HG03280 (cell line): ENCODE results near the gene GALNTL6.
"Not testable (repeated sequence)": the region's sequence is repeated elsewhere in the genome, so short reads cannot be mapped to it uniquely, and the experiment has no call there.

Source experiments
- ATAC-seq: cut with Tn5 transposase; IDR thresholded peaks from one replicate; pipeline ENCODE4 v1.9.1; 2021; ENCODE audit warnings: mild to moderate bottlenecking, moderate library complexity; ENCODE audit not compliant: unreplicated experiment

GALNTL6 gene

GRCh38 chr4:172708184-172708583 lies 895.0 kb downstream of the GALNTL6 start:
- no peak for ATAC-seq

- ATAC-seq: no peak
These were observed 896.2 kb downstream of the GALNTL6 start for GRCh38 chr4:172709376-172709775.

- ATAC-seq: no peak
These were observed 903.1 kb downstream of the GALNTL6 start for GRCh38 chr4:172716291-172716690.

- no peak for ATAC-seq
These were observed 908.5 kb downstream of the GALNTL6 start for GRCh38 chr4:172721659-172722058.

GRCh38 chr4:172725581-172725980 lies 912.4 kb downstream of the GALNTL6 start:
- no peak for ATAC-seq

GRCh38 chr4:172726001-172726423 lies 912.8 kb downstream of the GALNTL6 start:
- ATAC-seq: no peak

GRCh38 chr4:172727631-172728030 lies 914.4 kb downstream of the GALNTL6 start:
- ATAC-seq: no peak

- not testable (repeated sequence) for ATAC-seq
These were observed 920.4 kb downstream of the GALNTL6 start for GRCh38 chr4:172733645-172734044.

GRCh38 chr4:172734555-172734954 lies 921.4 kb downstream of the GALNTL6 start:
- no peak for ATAC-seq

GRCh38 chr4:172736046-172736445 lies 922.8 kb downstream of the GALNTL6 start:
- no peak for ATAC-seq

GRCh38 chr4:172740434-172740833 lies 927.2 kb downstream of the GALNTL6 start:
- ATAC-seq: peak; percentile 95

- peak; percentile 96 for ATAC-seq
These were observed 937.7 kb downstream of the GALNTL6 start for GRCh38 chr4:172750910-172751309.

- ATAC-seq: peak; percentile 14
These were observed 938.3 kb downstream of the GALNTL6 start for GRCh38 chr4:172751550-172751949.

GRCh38 chr4:172758586-172759340 lies 945.6 kb downstream of the GALNTL6 start:
- ATAC-seq: no peak

GRCh38 chr4:172760512-172760911 lies 947.3 kb downstream of the GALNTL6 start:
- no peak for ATAC-seq

- ATAC-seq: no peak
These were observed 949.7 kb downstream of the GALNTL6 start for GRCh38 chr4:172762895-172763294.

- no peak for ATAC-seq
These were observed 957.6 kb downstream of the GALNTL6 start for GRCh38 chr4:172770787-172771186.

GRCh38 chr4:172772781-172773180 lies 959.6 kb downstream of the GALNTL6 start:
- no peak for ATAC-seq

- no peak for ATAC-seq
These were observed 963.1 kb downstream of the GALNTL6 start for GRCh38 chr4:172776203-172776861.

GRCh38 chr4:172777729-172778431 lies 964.7 kb downstream of the GALNTL6 start:
- ATAC-seq: no peak

- no peak for ATAC-seq
These were observed 965.4 kb downstream of the GALNTL6 start for GRCh38 chr4:172778583-172778982.
